Measurements from ENCODE around the gene PPP1R13B. TPM values are rescaled to one million over a fixed set of nuclear protein-coding genes. Genes with fewer than 3 reads are reported as not detected.

The PPP1R13B gene
- total RNA-seq, 1 donor from 2014 or later: 2.5 TPM

- TF ChIP-seq CTCF (IDR thresholded peaks at IDR 0.05) (peak; percentile 12), EZH2 (IDR thresholded peaks at IDR 0.05) (no peak)
- Mint-ChIP-seq H3K4me3 (no peak overlapping the region), H3K4me1 (no peaks in the 10 kb centered on the region), H3K9me3 (no peaks in the 10 kb centered on the region), H3K27ac (no peak overlapping the region), H3K27me3 (ENCODE audit: insufficient read depth, low read depth) (no peaks in the 10 kb centered on the region), H3K36me3 (peaks cover 11% of the 10 kb centered on the region)
- no peaks in the 10 kb centered on the region for H3K36me3 ChIP-seq
- no peak overlapping the region for H3K4me3 ChIP-seq
- no peaks in the 10 kb centered on the region for H3K9me3 ChIP-seq (ENCODE audit: low read depth)
- H3K79me2 ChIP-seq (ENCODE audit: low read depth): peaks cover 7% of the 10 kb centered on the region
- H3K27me3 ChIP-seq: no peaks in the 10 kb centered on the region
- H2AFZ ChIP-seq (replicated peaks): no peak overlapping the region
- peaks cover 19% of the 10 kb centered on the region for H4K20me1 ChIP-seq (ENCODE audit: low read depth)
- H3K4me1 ChIP-seq: no peaks in the 10 kb centered on the region
- no peak for DNase-seq (ENCODE audit: low spot score)
- H3K27ac ChIP-seq: no peak overlapping the region
- no peaks in the 10 kb centered on the region for H3F3A ChIP-seq (ENCODE audit: low read depth)
- H3K9ac ChIP-seq: no peak overlapping the region
- H3K4me2 ChIP-seq: no peak overlapping the region
Measured at GRCh38 chr14:103730490-103731035, 116.8 kb downstream of the PPP1R13B start.

GRCh38 chr14:103729496-103730448 lies 117.6 kb downstream of the PPP1R13B start:
- no peaks in the 10 kb centered on the region for H3K9me3 Mint-ChIP-seq

GRCh38 chr14:103728721-103729120 lies 118.7 kb downstream of the PPP1R13B start:
- Mint-ChIP-seq H3K9me3 (no peaks in the 10 kb centered on the region), H3K4me1 (no peaks in the 10 kb centered on the region), H3K4me3 (no peak overlapping the region), H3K27me3 (ENCODE audit: insufficient read depth, low read depth) (peaks cover 2% of the 10 kb centered on the region), H3K36me3 (peaks cover 11% of the 10 kb centered on the region), H3K27ac (no peak overlapping the region)
- Histone ChIP-seq H3K4me3 (no peak overlapping the region), H3K4me2 (no peak overlapping the region), H3K27ac (no peak overlapping the region), H3K4me1 (no peaks in the 10 kb centered on the region), H2AFZ (replicated peaks) (no peak overlapping the region), H3K79me2 (ENCODE audit: low read depth) (peaks cover 15% of the 10 kb centered on the region), H3K27me3 (no peaks in the 10 kb centered on the region), H4K20me1 (ENCODE audit: low read depth) (peaks cover 35% of the 10 kb centered on the region), H3K9ac (no peak overlapping the region), H3F3A (ENCODE audit: low read depth) (no peaks in the 10 kb centered on the region), H3K9me3 (ENCODE audit: low read depth) (no peaks in the 10 kb centered on the region), H3K36me3 (no peaks in the 10 kb centered on the region)
- DNase-seq (ENCODE audit: low spot score): no peak
- TF ChIP-seq EZH2 (IDR thresholded peaks at IDR 0.05) (no peak), CTCF (IDR thresholded peaks at IDR 0.05) (no peak), EZH2phosphoT487 (IDR thresholded peaks at IDR 0.05) (no peak)

More at GRCh38 chr14:103729496-103730448, 117.6 kb downstream of the PPP1R13B start:
- Histone ChIP-seq H3K9me3 (ENCODE audit: low read depth) (no peaks in the 10 kb centered on the region), H3K27ac (no peak overlapping the region), H3K9ac (no peak overlapping the region), H3K79me2 (ENCODE audit: low read depth) (peaks cover 11% of the 10 kb centered on the region), H3K4me2 (no peak overlapping the region), H3K36me3 (no peaks in the 10 kb centered on the region), H3F3A (ENCODE audit: low read depth) (no peaks in the 10 kb centered on the region), H2AFZ (replicated peaks) (no peak overlapping the region), H3K4me3 (no peak overlapping the region), H3K27me3 (no peaks in the 10 kb centered on the region), H3K4me1 (no peaks in the 10 kb centered on the region), H4K20me1 (ENCODE audit: low read depth) (peaks cover 25% of the 10 kb centered on the region)
- no peak for DNase-seq (ENCODE audit: low spot score)
- no peak overlapping the region for H3K27ac Mint-ChIP-seq
- no peak overlapping the region for H3K4me3 Mint-ChIP-seq
- no peak for TF ChIP-seq CTCF (IDR thresholded peaks at IDR 0.05)
- TF ChIP-seq EZH2 (IDR thresholded peaks at IDR 0.05): no peak
- TF ChIP-seq EZH2phosphoT487 (IDR thresholded peaks at IDR 0.05): no peak
- peaks cover 11% of the 10 kb centered on the region for H3K36me3 Mint-ChIP-seq
- no peaks in the 10 kb centered on the region for H3K4me1 Mint-ChIP-seq
- no peaks in the 10 kb centered on the region for H3K27me3 Mint-ChIP-seq (ENCODE audit: insufficient read depth, low read depth)
